Activated CD4-positive, alpha-beta T cell treated with anti-CD3 and anti-CD28 coated beads, Interleukin-2, amount 10 ng/mL, durations not matched to agents 7 days and 5 days (primary cell): ENCODE data around the gene LRAT. TPM values are rescaled to one million over a fixed set of nuclear protein-coding genes. Genes with fewer than 3 reads are reported as not detected.

ENCODE experiments used
- CTCF ChIA-PET: fragments of 350-600 bp; sonication (Branson Sonifier 250); formaldehyde crosslinking; loops from one replicate; lab custom pipeline; 2021; ENCODE audit warnings: antibody characterized with exemption; lab: Charles Lee
- POLR2A ChIA-PET: fragments of 350-600 bp; sonication (Branson Sonifier 250); formaldehyde crosslinking; loops from one replicate; lab custom pipeline; 2021; ENCODE audit warnings: antibody characterized with exemption; lab: Charles Lee
- DNase-seq: peaks from one replicate; pipeline ENCODE4 v3.0.0-alpha.2; 2020
- H3K27ac Mint-ChIP-seq: one replicate; pipeline ENCODE4 v1.8.0; 2021; ENCODE audit warnings: mild to moderate bottlenecking, moderate library complexity, mixed read lengths
- H3K27me3 Mint-ChIP-seq: one replicate; pipeline ENCODE4 v1.8.0; 2021; ENCODE audit warnings: mixed read lengths
- H3K36me3 Mint-ChIP-seq: one replicate; pipeline ENCODE4 v1.8.0; 2021; ENCODE audit warnings: low read depth, mixed read lengths
- H3K4me1 Mint-ChIP-seq: one replicate; pipeline ENCODE4 v1.8.0; 2021; ENCODE audit warnings: mixed read lengths
- H3K4me3 Mint-ChIP-seq: one replicate; pipeline ENCODE4 v1.8.0; 2021; ENCODE audit warnings: mild to moderate bottlenecking, moderate library complexity, mixed read lengths
- H3K9me3 Mint-ChIP-seq: one replicate; pipeline ENCODE4 v1.8.0; 2021; ENCODE audit warnings: mixed read lengths
- total RNA-seq, 2 experiments: library from RNA; stranded (reverse); gene quantifications; one replicate each; pipeline ENCODE4 v1.2.3, GENCODE V29; 2021

Gene LRAT
- total RNA-seq, 2 experiments from 2014 or later: not detected

- no peak for DNase-seq
- ChIA-PET CTCF (no interaction called here), POLR2A (no interaction called here)
- Mint-ChIP-seq H3K4me3 (no peak within 1 kb of the TSS), H3K27ac (no peak within 1 kb of the TSS), H3K27me3 (peaks cover 13% of the 10 kb centered on the region), H3K4me1 (no peaks in the 10 kb centered on the region), H3K36me3 (no peaks in the 10 kb centered on the region), H3K9me3 (no peaks in the 10 kb centered on the region)
These were observed 37.6 kb downstream of the LRAT start, which contains the start of gene RBM46 for GRCh38 chr4:154781126-154781982. Gene RBM46, plus strand, starts transcription at chr4:154781272. Its CDS starts 15,481 bp downstream, at chr4:154796753.

GRCh38 chr4:154781983-154782293 is 38.1 kb downstream of the LRAT start:
- ChIA-PET POLR2A (no interaction called here), CTCF (no interaction called here)

More at GRCh38 chr4:154781983-154782293, 38.1 kb downstream of the LRAT start:
- no peak overlapping the region for H3K4me3 Mint-ChIP-seq
- DNase-seq: no peak
- no peaks in the 10 kb centered on the region for H3K4me1 Mint-ChIP-seq
- H3K36me3 Mint-ChIP-seq: no peaks in the 10 kb centered on the region
- peaks cover 11% of the 10 kb centered on the region for H3K27me3 Mint-ChIP-seq
- no peak overlapping the region for H3K27ac Mint-ChIP-seq
- no peaks in the 10 kb centered on the region for H3K9me3 Mint-ChIP-seq

Other genes with a start within 250 kb of the LRAT start
- 10 to 100 TPM; 82.3 to 94.6 TPM for gene PLRG1, start 193.6 kb upstream of the LRAT start, total RNA-seq
- not detected for gene FGB, start 181.0 kb upstream of the LRAT start, total RNA-seq
- gene FGA, start 153.3 kb upstream of the LRAT start, total RNA-seq: not detected
- gene FGG, start 131.3 kb upstream of the LRAT start, total RNA-seq: not detected
- gene RBM46, start 37.3 kb downstream of the LRAT start, total RNA-seq: not detected